Common myeloid progenitor, CD34-positive (primary cell): ENCODE measurements around the gene AMBRA1.

ENCODE experiments used
- CTCF ChIA-PET: fragments of 350-600 bp; sonication (Branson Sonifier 250); formaldehyde crosslinking; loops from one replicate; lab custom pipeline; 2021; ENCODE audit warnings: antibody characterized with exemption; lab: Charles Lee
- POLR2A ChIA-PET: fragments of 350-600 bp; sonication (Branson Sonifier 250); formaldehyde crosslinking; loops from one replicate; lab custom pipeline; 2021; ENCODE audit warnings: antibody characterized with exemption; lab: Charles Lee
- DNase-seq, 3 donors: peaks; one replicate each; pipeline versions ENCODE4 v3.0.0 to v3.0.0-alpha.2; 2013
- H3K27ac ChIP-seq, 2 experiments: 1 replicate in 1 of 2; 2 replicates in 1 of 2; pipeline ENCODE4 v1.7.0; 2013; ENCODE audit warnings: inconsistent platforms in 2 of 2, low read length in 2 of 2, mild to moderate bottlenecking in 2 of 2, low read depth in 1 of 2, moderate library complexity in 1 of 2; ENCODE audit not compliant: severe bottlenecking in 2 of 2, insufficient read depth in 1 of 2, poor library complexity in 1 of 2
- H3K27me3 ChIP-seq, 5 experiments: replicated peaks in 2 of 5; 1 replicate in 3 of 5; 2 replicates in 2 of 5; pipeline versions ENCODE4 v1.6.1 to v1.7.0; 2013; ENCODE audit warnings: low read length in 4 of 5, mild to moderate bottlenecking in 2 of 5, moderate library complexity in 2 of 5, inconsistent platforms in 1 of 5; ENCODE audit not compliant: insufficient read depth in 5 of 5, control insufficient read depth in 4 of 5
- H3K36me3 ChIP-seq, 4 experiments: 1 replicate in 2 of 4; 2 replicates in 2 of 4; pipeline versions ENCODE4 v1.6.1 to v1.7.0; 2013; ENCODE audit warnings: low read length in 3 of 4, control low read depth in 1 of 4, mild to moderate bottlenecking in 1 of 4; ENCODE audit not compliant: control insufficient read depth in 4 of 4, insufficient read depth in 4 of 4
- H3K4me1 ChIP-seq, 4 experiments: 1 replicate in 3 of 4; 2 replicates in 1 of 4; pipeline versions ENCODE4 v1.6.1 to v1.7.1; 2013; ENCODE audit warnings: low read length in 3 of 4, mild to moderate bottlenecking in 3 of 4, control low read depth in 1 of 4, inconsistent platforms in 1 of 4, moderate library complexity in 1 of 4; ENCODE audit not compliant: control insufficient read depth in 4 of 4, insufficient read depth in 4 of 4; ENCODE audit errors: control extremely low read depth in 1 of 4
- H3K4me3 ChIP-seq, 7 experiments: 1 replicate in 4 of 7; 2 replicates in 3 of 7; pipeline versions ENCODE4 v1.5.1 to v1.7.0; 2013; ENCODE audit warnings: mild to moderate bottlenecking in 7 of 7, low read length in 6 of 7, moderate library complexity in 6 of 7, inconsistent platforms in 2 of 7, low read depth in 2 of 7, control low read depth in 1 of 7; ENCODE audit not compliant: insufficient read depth in 4 of 7, control insufficient read depth in 1 of 7; ENCODE audit errors: extremely low read depth in 1 of 7
- H3K9me3 ChIP-seq, 5 experiments: 1 replicate in 4 of 5; 2 replicates in 1 of 5; pipeline versions ENCODE4 v1.6.1 to v1.7.1; 2013; ENCODE audit warnings: low read length in 4 of 5, mild to moderate bottlenecking in 2 of 5, inconsistent platforms in 1 of 5, low read depth in 1 of 5, moderate library complexity in 1 of 5; ENCODE audit not compliant: control insufficient read depth in 4 of 5, insufficient read depth in 2 of 5; ENCODE audit errors: control extremely low read depth in 1 of 5
- WGBS: methylation state at CpG from one replicate; pipeline ENCODE4 v1.1.5; 2013; ENCODE audit not compliant: insufficient coverage; 5-methylcytosine and 5-hydroxymethylcytosine counted together

Gene AMBRA1

DNA sequence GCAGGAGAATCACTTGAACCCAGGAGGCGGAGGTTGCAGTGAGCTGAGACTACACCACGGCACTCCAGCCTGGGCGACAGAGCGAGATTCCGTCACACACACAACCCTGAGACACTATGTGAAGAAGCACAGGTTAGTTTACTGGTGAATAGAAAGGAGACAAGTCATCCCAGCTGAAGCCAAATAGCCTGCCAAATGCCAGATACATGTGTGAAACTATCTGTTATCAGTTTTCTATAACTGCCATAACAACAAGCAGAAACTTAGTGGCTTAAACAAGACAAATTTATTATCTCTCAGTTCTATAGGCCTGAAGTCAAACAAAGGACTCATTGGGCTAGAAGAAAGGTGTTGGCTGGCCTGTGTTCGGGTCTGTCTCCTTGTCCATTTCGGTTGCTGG is 114.2 kb downstream of the AMBRA1 start:
- Histone ChIP-seq H3K27ac (no peak overlapping the region), H3K9me3 (no peaks in the 10 kb centered on the region), H3K36me3 (peaks cover 0 to 19% (median 3%) of the 10 kb centered on the region in 4 experiments), H3K4me3 (no peak overlapping the region), H3K4me1 (no peaks in the 10 kb centered on the region), H3K27me3 (no peaks in the 10 kb centered on the region)
- WGBS: 98% methylated on average over 7 of the region's 7 CpGs
- CTCF ChIA-PET: interaction anchor here (1.7 to 9.2 kb wide), 2 partner anchors 12 to 13 kb away, joined by 5 to 81 read pairs; no protein-coding TSS in a partner anchor
- DNase-seq: peak in 1 of 3 donors; percentile 38
- POLR2A ChIA-PET: no interaction called here

GRCh38 chr11:46478196-46478595 is 115.6 kb downstream of the AMBRA1 start:
- DNase-seq: no peak
- WGBS: 78% methylated on average over 1 of the region's 1 CpG
- ChIA-PET POLR2A (no interaction called here), CTCF (interaction anchor here (1.0 to 9.2 kb wide), 5 partner anchors 9 to 47 kb away, joined by 3 to 81 read pairs (median 4); no protein-coding TSS in a partner anchor)
- H3K27ac ChIP-seq: no peak overlapping the region
- H3K4me1 ChIP-seq: no peaks in the 10 kb centered on the region
- H3K9me3 ChIP-seq: no peaks in the 10 kb centered on the region
- H3K27me3 ChIP-seq: no peaks in the 10 kb centered on the region
- no peak overlapping the region for H3K4me3 ChIP-seq
- H3K36me3 ChIP-seq: peaks cover 0 to 11% (median 3%) of the 10 kb centered on the region in 4 experiments

DNA sequence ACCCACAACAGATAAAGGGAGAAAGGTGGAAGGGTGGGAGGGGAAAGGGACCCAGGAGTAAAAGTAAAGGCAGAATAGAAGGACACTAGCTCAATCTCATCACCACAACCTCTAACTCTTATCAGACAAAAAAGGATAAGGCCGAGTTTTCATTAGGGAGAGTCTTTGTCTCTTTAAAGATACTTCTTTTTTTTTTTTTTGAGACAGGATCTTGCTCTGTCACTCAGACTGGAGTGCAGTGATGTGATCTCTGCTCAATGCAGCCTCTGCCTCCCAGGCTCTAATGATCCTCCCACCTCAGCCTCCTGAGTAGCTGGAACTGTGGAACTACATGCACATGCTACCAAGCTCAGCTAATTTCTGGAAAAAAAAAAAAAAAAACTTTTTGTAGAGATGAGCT is 116.7 kb downstream of the AMBRA1 start:
- CTCF ChIA-PET: interaction anchor here (1.0 to 9.2 kb wide), 4 partner anchors 10 to 68 kb away, joined by 4 to 81 read pairs (median 4); no protein-coding TSS in a partner anchor
- POLR2A ChIA-PET: no interaction called here
- no peaks in the 10 kb centered on the region for H3K4me1 ChIP-seq
- no peaks in the 10 kb centered on the region for H3K27me3 ChIP-seq
- no peak overlapping the region for H3K27ac ChIP-seq
- DNase-seq: no peak
- H3K9me3 ChIP-seq: no peaks in the 10 kb centered on the region
- no peak overlapping the region for H3K4me3 ChIP-seq
- no CpG with 5 or more reads among the region's 1 CpG for WGBS
- H3K36me3 ChIP-seq: peaks cover 0 to 6% (median under 1%) of the 10 kb centered on the region in 4 experiments

DNA sequence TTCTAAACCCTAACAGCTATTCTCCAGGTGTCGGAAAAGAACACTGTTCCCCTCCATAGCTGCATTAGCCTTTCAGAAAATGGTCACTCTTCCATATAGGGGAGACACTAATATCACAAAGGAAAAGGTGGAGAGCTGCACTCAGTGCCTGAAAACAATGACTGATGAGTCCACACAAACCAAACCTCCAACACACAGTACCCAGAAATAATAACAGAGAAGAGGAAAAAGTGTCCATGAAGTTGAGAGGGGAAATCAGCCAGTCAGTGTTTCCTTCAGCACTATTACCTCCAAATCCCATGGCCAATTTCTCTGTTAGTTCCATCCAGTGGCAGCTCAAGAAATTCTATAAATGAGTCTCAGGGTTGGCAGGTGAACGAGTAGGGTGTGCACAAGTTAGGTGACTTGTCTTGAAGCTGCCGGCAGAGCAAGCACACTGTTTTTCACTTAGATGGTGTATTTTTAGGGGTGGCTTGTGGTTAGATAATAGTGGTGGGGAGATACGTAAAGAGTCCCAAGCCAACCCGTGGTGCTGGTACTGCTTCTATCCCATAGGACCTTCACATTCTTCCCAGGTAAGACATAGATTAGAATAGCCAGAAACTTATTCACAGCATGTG is 117.8 kb downstream of the AMBRA1 start:
- no peak for DNase-seq
- Histone ChIP-seq H3K4me3 (no peak overlapping the region), H3K36me3 (peaks cover 0 to 4% (median 0%) of the 10 kb centered on the region in 4 experiments), H3K4me1 (no peaks in the 10 kb centered on the region), H3K27ac (no peak overlapping the region), H3K27me3 (no peaks in the 10 kb centered on the region), H3K9me3 (no peaks in the 10 kb centered on the region)
- ChIA-PET CTCF (interaction anchor here (0.9 to 9.2 kb wide), 3 partner anchors 11 to 25 kb away, joined by 3 to 81 read pairs (median 3); no protein-coding TSS in a partner anchor), POLR2A (no interaction called here)
- WGBS: 88% methylated on average over 1 of the region's 5 CpGs

GRCh38 chr11:46475051-46475925 is 118.5 kb downstream of the AMBRA1 start:
- POLR2A ChIA-PET: no interaction called here

DNA sequence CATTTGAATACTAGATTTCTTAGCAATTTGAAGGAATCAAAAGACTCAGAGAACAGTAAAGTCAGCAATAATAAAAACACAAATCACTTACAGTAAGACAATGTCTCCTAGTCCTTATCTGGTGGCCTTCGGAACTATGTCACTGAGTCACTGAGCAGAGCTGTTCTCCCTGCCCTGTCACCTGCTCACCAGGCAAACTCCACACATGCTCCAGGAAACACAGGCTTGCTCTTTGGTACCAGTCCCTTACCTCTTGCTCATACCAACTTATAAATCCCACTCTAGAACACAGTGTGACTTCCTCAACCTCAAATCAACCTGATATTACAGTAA is 121.2 kb downstream of the AMBRA1 start:
- no peak for DNase-seq
- no peaks in the 10 kb centered on the region for H3K27me3 ChIP-seq
- ChIA-PET POLR2A (no interaction called here), CTCF (interaction anchor here (1.5 kb wide), 1 partner anchor 16 kb away, joined by 4 read pairs; no protein-coding TSS in a partner anchor)
- H3K27ac ChIP-seq: no peak overlapping the region
- no peak overlapping the region for H3K4me3 ChIP-seq
- H3K4me1 ChIP-seq: no peaks in the 10 kb centered on the region
- H3K36me3 ChIP-seq: peaks cover 0 to 4% (median 0%) of the 10 kb centered on the region in 4 experiments
- H3K9me3 ChIP-seq: no peaks in the 10 kb centered on the region
- 100% methylated on average over 1 of the region's 1 CpG for WGBS

More at GRCh38 chr11:46475051-46475925, 118.5 kb downstream of the AMBRA1 start:
- H3K27me3 ChIP-seq: no peaks in the 10 kb centered on the region
- peaks cover 0 to 4% (median 0%) of the 10 kb centered on the region in 4 experiments for H3K36me3 ChIP-seq
- H3K4me3 ChIP-seq: no peak overlapping the region
- no peaks in the 10 kb centered on the region for H3K9me3 ChIP-seq
- no peak for DNase-seq
- WGBS: 93% methylated on average over 6 of the region's 7 CpGs
- no peak overlapping the region for H3K27ac ChIP-seq
- no peaks in the 10 kb centered on the region for H3K4me1 ChIP-seq
- CTCF ChIA-PET: interaction anchor here (0.9 to 9.2 kb wide), 2 partner anchors 17 to 26 kb away, joined by 3 to 81 read pairs; no protein-coding TSS in a partner anchor
